ENCODE measurements around the gene ABHD15. TPM values are rescaled to one million over a fixed set of nuclear protein-coding genes. Genes with fewer than 3 reads are reported as not detected.

Gene ABHD15
- total RNA-seq, 2 donors from 2014 or later: 7.4 to 7.7 TPM

GRCh38 chr17:29582772-29583171 lies 15.9 kb upstream of the ABHD15 start:
- no peaks in the 10 kb centered on the region for H3K27me3 Mint-ChIP-seq (ENCODE audit: low read depth)
- no peaks in the 10 kb centered on the region for H3K9me3 Mint-ChIP-seq
- no peak overlapping the region for H3K4me3 Mint-ChIP-seq
- H3K36me3 Mint-ChIP-seq (ENCODE audit: insufficient read depth in 2 of 2): peaks cover 13 to 16% of the 10 kb centered on the region in 2 donors
- peaks cover 55% of the 10 kb centered on the region for H3K4me1 Mint-ChIP-seq (ENCODE audit: low read depth)
- DNase-seq (no peak), ATAC-seq (replicated peaks in 1 of 2) (no peak)
- no peak overlapping the region for H3K27ac Mint-ChIP-seq

- Mint-ChIP-seq H3K36me3 (ENCODE audit: insufficient read depth in 2 of 2) (peaks cover 13 to 17% of the 10 kb centered on the region in 2 donors), H3K27ac (peak overlapping the region; percentile 28), H3K4me1 (ENCODE audit: low read depth) (peaks cover 50% of the 10 kb centered on the region), H3K27me3 (ENCODE audit: low read depth) (no peaks in the 10 kb centered on the region), H3K4me3 (no peak overlapping the region), H3K9me3 (no peaks in the 10 kb centered on the region)
- ATAC-seq (replicated peaks in 1 of 2) (no peak), DNase-seq (no peak)
Measured at GRCh38 chr17:29582254-29582765, 15.5 kb upstream of the ABHD15 start.

DNA sequence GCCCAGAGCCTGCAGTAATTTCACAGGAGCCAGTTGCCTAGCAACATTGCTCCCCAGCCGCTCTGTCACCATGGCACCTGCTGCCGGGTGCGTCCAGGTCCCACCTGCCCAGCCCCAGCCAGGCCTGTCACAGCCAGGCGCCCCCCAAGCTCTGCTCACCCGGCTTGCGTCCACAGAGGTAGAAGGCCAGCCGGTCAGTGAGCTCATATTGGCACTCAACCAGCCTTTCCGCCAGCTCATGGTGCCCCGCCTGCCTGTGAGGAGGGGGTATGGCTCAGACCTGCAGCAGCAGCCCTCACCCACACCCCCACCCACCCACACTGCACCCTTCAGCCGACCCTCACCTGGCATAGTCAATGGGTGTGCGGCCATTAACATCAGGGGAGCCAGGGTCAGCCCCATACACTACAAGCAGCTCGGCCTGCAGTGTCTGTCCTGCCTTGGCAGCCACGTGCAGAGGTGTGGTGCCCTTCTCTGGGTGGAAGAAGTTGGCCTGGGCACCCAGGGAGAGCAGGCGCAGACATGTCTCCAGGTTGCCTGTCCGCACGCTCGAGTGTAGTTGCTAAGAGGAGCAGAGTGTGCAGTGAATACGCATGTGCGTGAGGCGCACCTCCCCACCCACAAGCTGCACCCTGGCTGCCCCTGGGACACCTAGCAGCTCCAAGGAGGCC lies 14.9 kb upstream of the ABHD15 start:
- H3K27me3 Mint-ChIP-seq (ENCODE audit: low read depth): no peaks in the 10 kb centered on the region
- ATAC-seq (replicated peaks in 1 of 2) (no peak), DNase-seq (no peak)
- no peaks in the 10 kb centered on the region for H3K9me3 Mint-ChIP-seq
- no peak overlapping the region for H3K4me3 Mint-ChIP-seq
- H3K4me1 Mint-ChIP-seq (ENCODE audit: low read depth): peaks cover 44% of the 10 kb centered on the region
- peaks cover 13 to 17% of the 10 kb centered on the region in 2 donors for H3K36me3 Mint-ChIP-seq (ENCODE audit: insufficient read depth in 2 of 2)
- H3K27ac Mint-ChIP-seq: no peak overlapping the region

- H3K9me3 Mint-ChIP-seq: no peaks in the 10 kb centered on the region
- no peak overlapping the region for H3K27ac Mint-ChIP-seq
- H3K27me3 Mint-ChIP-seq (ENCODE audit: low read depth): no peaks in the 10 kb centered on the region
- peaks cover 13 to 17% of the 10 kb centered on the region in 2 donors for H3K36me3 Mint-ChIP-seq (ENCODE audit: insufficient read depth in 2 of 2)
- ATAC-seq (replicated peaks in 1 of 2): peak; percentile 97 to 98
- H3K4me1 Mint-ChIP-seq (ENCODE audit: low read depth): peaks cover 28% of the 10 kb centered on the region
- no peak overlapping the region for H3K4me3 Mint-ChIP-seq
- peak; percentile 90 to 91 for DNase-seq
Measured at GRCh38 chr17:29579866-29580771, 13.3 kb upstream of the ABHD15 start.

GRCh38 chr17:29578626-29579485 lies 12.0 kb upstream of the ABHD15 start:
- Mint-ChIP-seq H3K9me3 (no peaks in the 10 kb centered on the region), H3K27ac (no peak overlapping the region), H3K36me3 (ENCODE audit: insufficient read depth in 2 of 2) (peaks cover 13 to 18% of the 10 kb centered on the region in 2 donors), H3K4me3 (no peak overlapping the region), H3K27me3 (ENCODE audit: low read depth) (no peaks in the 10 kb centered on the region), H3K4me1 (ENCODE audit: low read depth) (peaks cover 23% of the 10 kb centered on the region)
- ATAC-seq (replicated peaks in 1 of 2) (no peak), DNase-seq (no peak)

GRCh38 chr17:29577385-29578211 lies 10.8 kb upstream of the ABHD15 start:
- H3K4me3 Mint-ChIP-seq: no peak overlapping the region
- no peak for ATAC-seq (replicated peaks in 1 of 2)
- H3K9me3 Mint-ChIP-seq: no peaks in the 10 kb centered on the region
- no peak overlapping the region for H3K27ac Mint-ChIP-seq
- peaks cover 7 to 11% of the 10 kb centered on the region in 2 donors for H3K36me3 Mint-ChIP-seq (ENCODE audit: insufficient read depth in 2 of 2)
- H3K27me3 Mint-ChIP-seq (ENCODE audit: low read depth): no peaks in the 10 kb centered on the region
- H3K4me1 Mint-ChIP-seq (ENCODE audit: low read depth): peaks cover 24% of the 10 kb centered on the region
- DNase-seq: no peak

- DNase-seq (no peak), ATAC-seq (replicated peaks in 1 of 2) (no peak)
- no peak overlapping the region for H3K27ac Mint-ChIP-seq
- H3K4me1 Mint-ChIP-seq (ENCODE audit: low read depth): peaks cover 24% of the 10 kb centered on the region
- H3K9me3 Mint-ChIP-seq: no peaks in the 10 kb centered on the region
- H3K4me3 Mint-ChIP-seq: no peak overlapping the region
- H3K27me3 Mint-ChIP-seq (ENCODE audit: low read depth): no peaks in the 10 kb centered on the region
- peaks cover 2 to 7% of the 10 kb centered on the region in 2 donors for H3K36me3 Mint-ChIP-seq (ENCODE audit: insufficient read depth in 2 of 2)
Measured at GRCh38 chr17:29577001-29577370, 10.1 kb upstream of the ABHD15 start.

GRCh38 chr17:29576214-29577000 lies 9.6 kb upstream of the ABHD15 start:
- H3K4me3 Mint-ChIP-seq: no peak overlapping the region
- no peaks in the 10 kb centered on the region for H3K27me3 Mint-ChIP-seq (ENCODE audit: low read depth)
- ATAC-seq (replicated peaks in 1 of 2) (no peak), DNase-seq (no peak)
- H3K4me1 Mint-ChIP-seq (ENCODE audit: low read depth): peaks cover 24% of the 10 kb centered on the region
- H3K36me3 Mint-ChIP-seq (ENCODE audit: insufficient read depth in 2 of 2): peaks cover 2 to 7% of the 10 kb centered on the region in 2 donors
- H3K27ac Mint-ChIP-seq: no peak overlapping the region
- H3K9me3 Mint-ChIP-seq: no peaks in the 10 kb centered on the region

DNA sequence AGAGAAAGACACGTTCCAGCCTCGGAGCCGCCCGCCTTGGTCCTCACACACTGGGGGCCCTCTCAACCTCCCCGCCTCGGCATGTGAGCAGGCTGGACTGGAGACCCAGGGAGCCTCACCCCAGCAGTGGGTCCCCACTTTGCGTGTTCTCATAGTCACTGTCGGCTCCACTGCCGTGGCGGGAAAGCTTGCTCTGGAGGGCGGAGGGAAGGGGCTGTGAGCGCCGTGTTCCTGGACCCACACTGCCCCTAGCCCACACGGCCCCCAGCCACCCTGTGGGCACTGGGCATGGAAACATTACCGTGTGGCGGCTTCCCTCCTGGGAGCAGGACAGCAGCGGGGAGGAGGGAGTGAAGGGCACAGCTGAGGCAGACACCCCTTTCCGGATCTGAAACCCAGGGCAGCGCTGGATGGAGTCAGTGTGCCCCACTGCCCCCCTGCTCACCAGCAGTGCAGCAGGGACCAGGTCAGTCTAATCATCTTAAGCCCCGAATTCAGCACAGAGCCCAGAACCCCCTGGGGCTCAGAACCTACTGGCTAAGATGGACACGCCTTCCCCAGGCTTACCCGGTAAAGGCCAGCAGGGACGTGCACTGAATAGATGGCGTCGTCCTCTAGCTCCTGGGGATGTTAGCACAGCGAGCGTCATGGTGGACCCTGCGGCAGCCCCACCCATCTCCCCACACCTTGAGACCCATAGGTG lies 8.8 kb upstream of the ABHD15 start:
- Mint-ChIP-seq H3K27ac (no peak overlapping the region), H3K4me1 (ENCODE audit: low read depth) (peaks cover 23% of the 10 kb centered on the region), H3K27me3 (ENCODE audit: low read depth) (no peaks in the 10 kb centered on the region), H3K4me3 (no peak overlapping the region), H3K36me3 (ENCODE audit: insufficient read depth in 2 of 2) (peaks cover 2 to 8% of the 10 kb centered on the region in 2 donors), H3K9me3 (no peaks in the 10 kb centered on the region)
- ATAC-seq (replicated peaks in 1 of 2) (no peak), DNase-seq (no peak)

GRCh38 chr17:29574732-29575510 lies 8.1 kb upstream of the ABHD15 start:
- H3K36me3 Mint-ChIP-seq (ENCODE audit: insufficient read depth in 2 of 2): peaks cover 0 to 7% of the 10 kb centered on the region in 2 donors
- no peak for DNase-seq
- no peaks in the 10 kb centered on the region for H3K9me3 Mint-ChIP-seq
- no peak for ATAC-seq (replicated peaks in 1 of 2)
- H3K4me3 Mint-ChIP-seq: no peak overlapping the region
- H3K27me3 Mint-ChIP-seq (ENCODE audit: low read depth): no peaks in the 10 kb centered on the region
- no peak overlapping the region for H3K27ac Mint-ChIP-seq
- H3K4me1 Mint-ChIP-seq (ENCODE audit: low read depth): peaks cover 18% of the 10 kb centered on the region
